Measurements from ENCODE around the gene BMPR1A.
A peak's percentile ranks its signal among the peaks of the same experiment; 100 is the strongest.

Gene BMPR1A

GRCh38 chr10:86954681-86955500 lies 198.5 kb downstream of the BMPR1A start:
- no CpG with 5 or more reads among the region's 13 CpGs for WGBS (ENCODE audit: extremely low coverage, insufficient coverage, insufficient read length)

GRCh38 chr10:86955501-86956194 lies 199.2 kb downstream of the BMPR1A start:
- Histone ChIP-seq H2AFZ (ENCODE audit: insufficient read depth, low read length, poor library complexity) (no peak overlapping the region), H2BK12ac (ENCODE audit: low read length) (no peak overlapping the region), H3K79me1 (ENCODE audit: low read length) (peaks cover 13% of the 10 kb centered on the region), H4K91ac (ENCODE audit: low read depth, low read length) (peak overlapping the region; percentile 30), H3K4ac (ENCODE audit: low read depth, low read length) (no peak overlapping the region), H3K36me3 (ENCODE audit: control insufficient read depth in 1 of 2, insufficient read depth in 2 of 2, low read length in 2 of 2) (no peaks in the 10 kb centered on the region), H3K23ac (ENCODE audit: low read length) (no peak overlapping the region), H2AK5ac (ENCODE audit: low read length) (no peak overlapping the region), H3K4me2 (ENCODE audit: low read length) (no peak overlapping the region), H3K18ac (ENCODE audit: low read length) (no peak overlapping the region), H4K8ac (ENCODE audit: low read depth, low read length) (peak overlapping the region; percentile 42), H4K12ac (ENCODE audit: low read depth, low read length) (no peak overlapping the region), H2BK5ac (ENCODE audit: low read depth, low read length, poor library complexity) (no peak overlapping the region), H3K9me3 (ENCODE audit: insufficient read depth, low read depth, low read length) (peaks cover 10% of the 10 kb centered on the region), H3K9ac (ENCODE audit: low read length) (no peak overlapping the region), H3K4me1 (ENCODE audit: control insufficient read depth in 1 of 2, insufficient read depth in 2 of 2, low read length in 2 of 2) (peaks cover 34 to 45% of the 10 kb centered on the region in 2 experiments), H3K4me3 (ENCODE audit: low read depth, low read length) (no peak overlapping the region), H3K79me2 (ENCODE audit: control insufficient read depth, insufficient read depth, low read length, poor library complexity) (peaks cover 2% of the 10 kb centered on the region), H3K27me3 (ENCODE audit: insufficient read depth, low read length) (no peaks in the 10 kb centered on the region), H2BK120ac (ENCODE audit: insufficient read depth, low read length, poor library complexity) (no peak overlapping the region), H3K27ac (ENCODE audit: low read depth, low read length) (no peak overlapping the region), H3K14ac (ENCODE audit: low read length) (no peak overlapping the region)
- no peak for DNase-seq
- no CpG with 5 or more reads among the region's 16 CpGs for WGBS (ENCODE audit: extremely low coverage, insufficient coverage, insufficient read length)

More at GRCh38 chr10:86954681-86955500, 198.5 kb downstream of the BMPR1A start:
- no peak overlapping the region for H3K23ac ChIP-seq (ENCODE audit: low read length)
- no peak for DNase-seq
- H3K14ac ChIP-seq (ENCODE audit: low read length): no peak overlapping the region
- peaks cover 34 to 43% of the 10 kb centered on the region in 2 experiments for H3K4me1 ChIP-seq (ENCODE audit: control insufficient read depth in 1 of 2, insufficient read depth in 2 of 2, low read length in 2 of 2)
- H2AK5ac ChIP-seq (ENCODE audit: low read length): peak overlapping the region; percentile 9
- H3K18ac ChIP-seq (ENCODE audit: low read length): no peak overlapping the region
- peaks cover 2% of the 10 kb centered on the region for H3K79me2 ChIP-seq (ENCODE audit: control insufficient read depth, insufficient read depth, low read length, poor library complexity)
- H4K91ac ChIP-seq (ENCODE audit: low read depth, low read length): peak overlapping the region; percentile 30
- H3K27ac ChIP-seq (ENCODE audit: low read depth, low read length): no peak overlapping the region
- no peak overlapping the region for H4K12ac ChIP-seq (ENCODE audit: low read depth, low read length)
- H4K8ac ChIP-seq (ENCODE audit: low read depth, low read length): peak overlapping the region; percentile 15
- H3K9ac ChIP-seq (ENCODE audit: low read length): no peak overlapping the region
- H2BK5ac ChIP-seq (ENCODE audit: low read depth, low read length, poor library complexity): no peak overlapping the region
- H2AFZ ChIP-seq (ENCODE audit: insufficient read depth, low read length, poor library complexity): peak overlapping the region; percentile 43
- no peak overlapping the region for H3K4ac ChIP-seq (ENCODE audit: low read depth, low read length)
- peaks cover 13% of the 10 kb centered on the region for H3K79me1 ChIP-seq (ENCODE audit: low read length)
- no peak overlapping the region for H3K4me2 ChIP-seq (ENCODE audit: low read length)
- peak overlapping the region; percentile 5 for H2BK12ac ChIP-seq (ENCODE audit: low read length)
- H3K36me3 ChIP-seq (ENCODE audit: control insufficient read depth in 1 of 2, insufficient read depth in 2 of 2, low read length in 2 of 2): no peaks in the 10 kb centered on the region
- peak overlapping the region; percentile 21 for H2BK120ac ChIP-seq (ENCODE audit: insufficient read depth, low read length, poor library complexity)
- H3K4me3 ChIP-seq (ENCODE audit: low read depth, low read length): no peak overlapping the region
- no peaks in the 10 kb centered on the region for H3K27me3 ChIP-seq (ENCODE audit: insufficient read depth, low read length)
- peaks cover 9% of the 10 kb centered on the region for H3K9me3 ChIP-seq (ENCODE audit: insufficient read depth, low read depth, low read length)

GRCh38 chr10:86956195-86956847 lies 199.9 kb downstream of the BMPR1A start:
- H3K4me1 ChIP-seq (ENCODE audit: control insufficient read depth in 1 of 2, insufficient read depth in 2 of 2, low read length in 2 of 2): peaks cover 34 to 45% of the 10 kb centered on the region in 2 experiments
- H3K4ac ChIP-seq (ENCODE audit: low read depth, low read length): no peak overlapping the region
- peaks cover 2% of the 10 kb centered on the region for H3K79me2 ChIP-seq (ENCODE audit: control insufficient read depth, insufficient read depth, low read length, poor library complexity)
- H3K79me1 ChIP-seq (ENCODE audit: low read length): peaks cover 13% of the 10 kb centered on the region
- H4K91ac ChIP-seq (ENCODE audit: low read depth, low read length): no peak overlapping the region
- no peak overlapping the region for H3K18ac ChIP-seq (ENCODE audit: low read length)
- H3K36me3 ChIP-seq (ENCODE audit: control insufficient read depth in 1 of 2, insufficient read depth in 2 of 2, low read length in 2 of 2): no peaks in the 10 kb centered on the region
- H3K27ac ChIP-seq (ENCODE audit: low read depth, low read length): no peak overlapping the region
- no peak overlapping the region for H2BK5ac ChIP-seq (ENCODE audit: low read depth, low read length, poor library complexity)
- H4K8ac ChIP-seq (ENCODE audit: low read depth, low read length): no peak overlapping the region
- H3K9me3 ChIP-seq (ENCODE audit: insufficient read depth, low read depth, low read length): peaks cover 10% of the 10 kb centered on the region
- H3K4me2 ChIP-seq (ENCODE audit: low read length): no peak overlapping the region
- H3K4me3 ChIP-seq (ENCODE audit: low read depth, low read length): no peak overlapping the region
- no peak overlapping the region for H3K9ac ChIP-seq (ENCODE audit: low read length)
- H3K14ac ChIP-seq (ENCODE audit: low read length): no peak overlapping the region
- H2BK120ac ChIP-seq (ENCODE audit: insufficient read depth, low read length, poor library complexity): no peak overlapping the region
- no peak overlapping the region for H3K23ac ChIP-seq (ENCODE audit: low read length)
- no peak overlapping the region for H2AK5ac ChIP-seq (ENCODE audit: low read length)
- DNase-seq: no peak
- no peak overlapping the region for H2BK12ac ChIP-seq (ENCODE audit: low read length)
- H4K12ac ChIP-seq (ENCODE audit: low read depth, low read length): no peak overlapping the region
- no peak overlapping the region for H2AFZ ChIP-seq (ENCODE audit: insufficient read depth, low read length, poor library complexity)
- H3K27me3 ChIP-seq (ENCODE audit: insufficient read depth, low read length): no peaks in the 10 kb centered on the region
- WGBS (ENCODE audit: extremely low coverage, insufficient coverage, insufficient read length): no CpG with 5 or more reads among the region's 7 CpGs

DNA sequence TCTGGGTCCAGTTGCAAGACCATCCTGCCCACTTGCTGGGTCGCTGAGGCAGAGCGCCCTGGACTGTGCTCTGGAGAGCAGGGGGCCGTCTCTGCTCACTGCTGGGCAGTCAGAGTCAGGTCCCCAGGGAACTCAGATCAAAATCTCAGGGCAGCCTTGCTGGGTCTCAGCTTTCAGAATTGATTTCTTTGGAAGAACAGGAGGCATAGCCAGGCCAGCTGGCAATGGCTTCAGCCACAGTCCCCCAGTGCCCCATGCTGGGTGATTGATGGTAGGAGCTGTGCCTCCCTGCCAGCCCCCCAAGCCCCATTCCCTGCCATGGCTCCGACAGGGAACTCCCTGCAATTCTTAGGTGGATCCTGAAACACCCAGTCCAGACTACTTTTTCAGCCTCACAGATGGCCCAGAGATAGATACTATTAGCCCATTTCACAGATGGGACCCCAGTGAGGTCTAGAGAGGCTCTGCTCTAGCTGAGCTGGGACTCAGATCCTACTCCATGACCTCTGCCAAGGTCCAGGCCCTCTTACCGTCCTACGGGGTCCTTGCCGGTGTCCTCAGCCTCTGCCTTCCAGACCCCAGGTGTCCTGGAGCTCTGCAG lies 200.5 kb downstream of the BMPR1A start:
- no CpG with 5 or more reads among the region's 7 CpGs for WGBS (ENCODE audit: extremely low coverage, insufficient coverage, insufficient read length)
- H2BK5ac ChIP-seq (ENCODE audit: low read depth, low read length, poor library complexity): no peak overlapping the region
- H3K23ac ChIP-seq (ENCODE audit: low read length): no peak overlapping the region
- no peak overlapping the region for H4K8ac ChIP-seq (ENCODE audit: low read depth, low read length)
- no peak overlapping the region for H3K27ac ChIP-seq (ENCODE audit: low read depth, low read length)
- H3K9ac ChIP-seq (ENCODE audit: low read length): no peak overlapping the region
- peaks cover 13% of the 10 kb centered on the region for H3K79me1 ChIP-seq (ENCODE audit: low read length)
- H3K36me3 ChIP-seq (ENCODE audit: control insufficient read depth in 1 of 2, insufficient read depth in 2 of 2, low read length in 2 of 2): no peaks in the 10 kb centered on the region
- no peak overlapping the region for H2AK5ac ChIP-seq (ENCODE audit: low read length)
- H3K27me3 ChIP-seq (ENCODE audit: insufficient read depth, low read length): no peaks in the 10 kb centered on the region
- H3K9me3 ChIP-seq (ENCODE audit: insufficient read depth, low read depth, low read length): peaks cover 14% of the 10 kb centered on the region
- peaks cover 2% of the 10 kb centered on the region for H3K79me2 ChIP-seq (ENCODE audit: control insufficient read depth, insufficient read depth, low read length, poor library complexity)
- no peak overlapping the region for H3K4ac ChIP-seq (ENCODE audit: low read depth, low read length)
- peaks cover 34 to 45% of the 10 kb centered on the region in 2 experiments for H3K4me1 ChIP-seq (ENCODE audit: control insufficient read depth in 1 of 2, insufficient read depth in 2 of 2, low read length in 2 of 2)
- no peak for DNase-seq
- no peak overlapping the region for H2AFZ ChIP-seq (ENCODE audit: insufficient read depth, low read length, poor library complexity)
- H3K4me2 ChIP-seq (ENCODE audit: low read length): no peak overlapping the region
- H3K18ac ChIP-seq (ENCODE audit: low read length): no peak overlapping the region
- H3K4me3 ChIP-seq (ENCODE audit: low read depth, low read length): no peak overlapping the region
- H2BK12ac ChIP-seq (ENCODE audit: low read length): no peak overlapping the region
- H2BK120ac ChIP-seq (ENCODE audit: insufficient read depth, low read length, poor library complexity): no peak overlapping the region
- H4K12ac ChIP-seq (ENCODE audit: low read depth, low read length): no peak overlapping the region
- no peak overlapping the region for H3K14ac ChIP-seq (ENCODE audit: low read length)
- no peak overlapping the region for H4K91ac ChIP-seq (ENCODE audit: low read depth, low read length)

All from trophoblast cell (in vitro differentiated cells and primary cell).